ENCODE results near the gene C10orf71. TPM values are rescaled to one million over a fixed set of nuclear protein-coding genes. Genes with fewer than 3 reads are reported as not detected.

C10orf71 gene
- total and polyA plus RNA-seq, 12 donors, result 0.08 to 0.10 TPM; not detected in 10

DNA sequence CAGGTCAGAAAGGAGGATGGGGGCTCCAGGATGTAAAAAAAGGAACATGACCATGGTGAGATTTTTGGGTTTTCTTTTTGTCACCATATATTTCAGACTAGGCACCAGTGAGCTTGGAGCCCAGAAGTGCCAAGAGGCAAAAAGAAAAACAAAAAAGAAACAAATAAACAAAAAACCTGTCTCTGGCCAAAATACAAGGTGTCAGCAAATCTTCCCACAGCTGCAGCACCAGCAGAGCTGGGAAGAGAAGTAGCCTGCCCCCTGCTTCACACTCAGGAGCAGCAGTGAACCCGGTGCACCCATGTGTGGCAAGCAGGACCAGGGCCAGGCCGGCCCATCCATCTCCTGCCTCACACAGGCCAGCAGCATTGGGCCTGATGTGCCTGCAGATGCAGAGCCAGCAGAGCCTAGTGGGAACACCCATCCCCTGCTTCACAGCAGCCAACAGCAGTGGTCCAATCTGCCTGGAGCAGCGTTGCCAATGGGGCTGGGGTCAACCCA is 34.7 kb upstream of the C10orf71 start:
- 85 to 100% (median 96%) methylated on average over 1 to 3 of the region's 3 CpGs for WGBS, 4 donors
- intact Hi-C loops (cut with DNase I), result no loop called here

GRCh38 chr10:49265885-49266284 is 33.1 kb upstream of the C10orf71 start:
- no peak for TF ChIP-seq POLR2A (IDR thresholded peaks at IDR 0.05)
- TF ChIP-seq, protein P1, sequence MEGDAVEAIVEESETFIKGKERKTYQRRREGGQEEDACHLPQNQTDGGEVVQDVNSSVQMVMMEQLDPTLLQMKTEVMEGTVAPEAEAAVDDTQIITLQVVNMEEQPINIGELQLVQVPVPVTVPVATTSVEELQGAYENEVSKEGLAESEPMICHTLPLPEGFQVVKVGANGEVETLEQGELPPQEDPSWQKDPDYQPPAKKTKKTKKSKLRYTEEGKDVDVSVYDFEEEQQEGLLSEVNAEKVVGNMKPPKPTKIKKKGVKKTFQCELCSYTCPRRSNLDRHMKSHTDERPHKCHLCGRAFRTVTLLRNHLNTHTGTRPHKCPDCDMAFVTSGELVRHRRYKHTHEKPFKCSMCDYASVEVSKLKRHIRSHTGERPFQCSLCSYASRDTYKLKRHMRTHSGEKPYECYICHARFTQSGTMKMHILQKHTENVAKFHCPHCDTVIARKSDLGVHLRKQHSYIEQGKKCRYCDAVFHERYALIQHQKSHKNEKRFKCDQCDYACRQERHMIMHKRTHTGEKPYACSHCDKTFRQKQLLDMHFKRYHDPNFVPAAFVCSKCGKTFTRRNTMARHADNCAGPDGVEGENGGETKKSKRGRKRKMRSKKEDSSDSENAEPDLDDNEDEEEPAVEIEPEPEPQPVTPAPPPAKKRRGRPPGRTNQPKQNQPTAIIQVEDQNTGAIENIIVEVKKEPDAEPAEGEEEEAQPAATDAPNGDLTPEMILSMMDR (IDR thresholded peaks at IDR 0.05), result no peak
- Histone ChIP-seq H3K9me3 (replicated peaks in 1 of 3) (peaks cover 0 to 8% (median 7%) of the 10 kb centered on the region in 3 donors), H3K27ac (no peak overlapping the region), H3K36me3 (replicated peaks in 1 of 2) (no peaks in the 10 kb centered on the region), H3K4me1 (replicated peaks in 1 of 2) (no peaks in the 10 kb centered on the region), H3K4me3 (no peak overlapping the region), H3K27me3 (no peaks in the 10 kb centered on the region)
- 87 to 93% (median 89%) methylated on average over 1 of the region's 1 CpG for WGBS, 4 donors
- intact Hi-C loops (cut with DNase I), result no loop called here
- no peak for DNase-seq

More for the DNA sequence above, 34.7 kb upstream of the C10orf71 start:
- TF ChIP-seq POLR2A (IDR thresholded peaks at IDR 0.05), result no peak
- TF ChIP-seq, protein P1 (IDR thresholded peaks at IDR 0.05), result no peak
- H3K27me3 ChIP-seq, result no peaks in the 10 kb centered on the region
- no peaks in the 10 kb centered on the region for H3K4me1 ChIP-seq (replicated peaks in 1 of 2)
- no peak overlapping the region for H3K27ac ChIP-seq
- H3K9me3 ChIP-seq (replicated peaks in 1 of 3), result peaks cover 0 to 8% (median 7%) of the 10 kb centered on the region in 3 donors
- no peak overlapping the region for H3K4me3 ChIP-seq
- H3K36me3 ChIP-seq (replicated peaks in 1 of 2), result no peaks in the 10 kb centered on the region
- no peak for DNase-seq

GRCh38 chr10:49268185-49268584 is 30.8 kb upstream of the C10orf71 start:
- no peaks in the 10 kb centered on the region for H3K27me3 ChIP-seq
- H3K9me3 ChIP-seq (replicated peaks in 1 of 3), result peaks cover 0 to 8% (median 7%) of the 10 kb centered on the region in 3 donors
- 68 to 91% (median 77%) methylated on average over 2 of the region's 2 CpGs for WGBS, 4 donors
- H3K27ac ChIP-seq, result no peak overlapping the region
- no peak for TF ChIP-seq POLR2A (IDR thresholded peaks at IDR 0.05)
- TF ChIP-seq, protein P1 (IDR thresholded peaks at IDR 0.05), result no peak
- H3K4me1 ChIP-seq (replicated peaks in 1 of 2), result no peaks in the 10 kb centered on the region
- intact Hi-C loops (cut with DNase I), result no loop called here
- H3K4me3 ChIP-seq, result no peak overlapping the region
- H3K36me3 ChIP-seq (replicated peaks in 1 of 2), result no peaks in the 10 kb centered on the region
- no peak for DNase-seq

DNA sequence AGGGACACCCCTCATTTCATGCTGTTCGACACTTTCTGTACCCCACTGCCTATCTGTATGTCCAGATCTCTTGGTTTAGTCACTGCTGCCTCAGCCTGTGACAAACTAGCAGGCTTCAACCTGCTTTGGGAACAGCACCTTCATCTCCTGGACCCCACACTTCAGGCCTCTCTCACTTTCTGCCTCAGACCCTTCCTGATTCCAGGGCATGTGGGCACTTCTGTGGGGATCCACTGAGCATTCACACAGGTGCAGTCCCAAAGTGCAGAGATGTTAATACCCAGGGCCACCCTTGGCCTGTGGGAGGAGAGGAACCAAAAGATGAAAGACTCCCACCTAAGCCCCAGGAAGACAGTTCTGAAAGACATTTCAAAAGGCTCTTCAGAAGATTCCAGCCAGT is 29.4 kb upstream of the C10orf71 start:
- no peaks in the 10 kb centered on the region for H3K4me1 ChIP-seq (replicated peaks in 1 of 2)
- H3K4me3 ChIP-seq, result no peak overlapping the region
- intact Hi-C loops (cut with DNase I), result no loop called here
- TF ChIP-seq, protein P1 (IDR thresholded peaks at IDR 0.05), result no peak
- H3K27ac ChIP-seq, result no peak overlapping the region
- no peaks in the 10 kb centered on the region for H3K27me3 ChIP-seq
- DNase-seq, result no peak
- whole genome bisulfite sequencing, 4 donors, result 78 to 96% (median 90%) methylated on average over 1 of the region's 1 CpG
- H3K36me3 ChIP-seq (replicated peaks in 1 of 2), result no peaks in the 10 kb centered on the region
- peaks cover 0 to 8% (median 7%) of the 10 kb centered on the region in 3 donors for H3K9me3 ChIP-seq (replicated peaks in 1 of 3)
